Nephron progenitor cell (in vitro differentiated cells): ENCODE results near the gene VPS8.
A peak's percentile ranks its signal among the peaks of the same experiment; 100 is the strongest.

Experiments
- DNase-seq: peaks from one replicate; pipeline ENCODE4 v3.0.0; 2021
- H3K27ac Mint-ChIP-seq: 2 replicates; pipeline ENCODE4 v1.8.0; 2021; ENCODE audit warnings: mild to moderate bottlenecking, moderate library complexity, mixed read lengths
- H3K27me3 Mint-ChIP-seq: 2 replicates; pipeline ENCODE4 v1.8.0; 2021; ENCODE audit warnings: mild to moderate bottlenecking, low read depth, mixed read lengths; ENCODE audit not compliant: poor library complexity
- H3K36me3 Mint-ChIP-seq: 2 replicates; pipeline ENCODE4 v1.8.0; 2021; ENCODE audit warnings: low read depth, mixed read lengths
- H3K4me1 Mint-ChIP-seq: 2 replicates; pipeline ENCODE4 v1.8.0; 2021; ENCODE audit warnings: mixed read lengths
- H3K4me3 Mint-ChIP-seq: 2 replicates; pipeline ENCODE4 v1.8.0; 2021; ENCODE audit warnings: mild to moderate bottlenecking, moderate library complexity, mixed read lengths
- H3K9me3 Mint-ChIP-seq: 2 replicates; pipeline ENCODE4 v1.8.0; 2021; ENCODE audit warnings: mild to moderate bottlenecking, moderate library complexity, mixed read lengths
- CTCF ChIP-seq: fragments of 200-600 bp; sonication (generic); IDR thresholded peaks from 2 replicates; pipeline ENCODE4 v1.5.0; 2021; ENCODE audit warnings: antibody characterized with exemption

Gene VPS8

DNA sequence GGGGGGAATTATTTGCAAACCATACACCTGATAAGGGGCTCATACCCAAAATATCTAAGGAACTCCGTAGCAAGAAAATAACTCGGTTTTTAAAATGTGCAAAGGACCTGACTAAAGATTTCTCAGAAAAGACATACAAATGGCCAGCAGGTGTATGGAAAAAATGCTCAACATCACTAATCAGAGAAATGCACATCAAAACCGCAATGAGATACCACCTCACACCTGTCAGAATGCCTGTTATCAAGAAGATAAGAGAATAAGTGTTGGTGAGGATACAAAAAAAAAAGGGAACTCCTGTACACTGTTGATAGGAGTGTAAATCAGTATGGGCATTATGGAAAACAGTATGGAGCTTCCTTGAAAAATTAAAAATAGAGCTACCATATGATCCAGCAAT lies 251.5 kb downstream of the VPS8 start:
- Mint-ChIP-seq H3K4me1 (peaks cover under 1% of the 10 kb centered on the region), H3K27me3 (peaks cover 2% of the 10 kb centered on the region), H3K27ac (no peak overlapping the region), H3K4me3 (no peak overlapping the region), H3K36me3 (peaks cover 23% of the 10 kb centered on the region), H3K9me3 (peaks cover 35% of the 10 kb centered on the region)
- TF ChIP-seq CTCF = no peak
- no peak for DNase-seq

GRCh38 chr3:185065059-185065458 lies 253.1 kb downstream of the VPS8 start:
- no peak for DNase-seq
- H3K27me3 Mint-ChIP-seq = no peaks in the 10 kb centered on the region
- H3K36me3 Mint-ChIP-seq = peaks cover 12% of the 10 kb centered on the region
- H3K9me3 Mint-ChIP-seq = peaks cover 19% of the 10 kb centered on the region
- no peak overlapping the region for H3K4me3 Mint-ChIP-seq
- peaks cover 13% of the 10 kb centered on the region for H3K4me1 Mint-ChIP-seq
- H3K27ac Mint-ChIP-seq = no peak overlapping the region
- no peak for TF ChIP-seq CTCF

DNA sequence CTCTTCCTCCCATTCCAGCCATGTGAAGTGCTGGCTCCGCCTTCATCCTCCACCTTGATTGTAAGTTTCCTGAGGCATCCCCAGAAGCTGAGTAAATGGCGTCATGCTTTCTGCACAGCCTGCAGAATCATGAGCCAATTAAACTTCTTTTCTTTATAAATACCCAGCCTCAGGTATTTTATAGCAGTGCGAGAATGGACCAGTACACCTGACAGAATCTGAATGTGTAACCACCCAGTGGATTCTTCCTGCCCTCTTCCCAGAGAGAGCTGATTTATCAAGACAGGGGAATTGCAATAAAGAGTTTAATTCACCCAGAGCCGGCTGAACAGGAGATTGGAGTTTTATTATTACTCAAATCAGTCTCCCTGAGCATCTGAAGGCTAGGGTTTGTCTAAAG lies 254.3 kb downstream of the VPS8 start:
- TF ChIP-seq CTCF = no peak
- Mint-ChIP-seq H3K27me3 (no peaks in the 10 kb centered on the region), H3K9me3 (peaks cover 9% of the 10 kb centered on the region), H3K27ac (no peak overlapping the region), H3K4me3 (no peak overlapping the region), H3K4me1 (peaks cover 24% of the 10 kb centered on the region), H3K36me3 (peaks cover 6% of the 10 kb centered on the region)
- DNase-seq = no peak

- peaks cover 3% of the 10 kb centered on the region for H3K9me3 Mint-ChIP-seq
- H3K36me3 Mint-ChIP-seq = no peaks in the 10 kb centered on the region
- no peak for TF ChIP-seq CTCF
- DNase-seq = no peak
- no peak overlapping the region for H3K4me3 Mint-ChIP-seq
- H3K27me3 Mint-ChIP-seq = no peaks in the 10 kb centered on the region
- peaks cover 24% of the 10 kb centered on the region for H3K4me1 Mint-ChIP-seq
- no peak overlapping the region for H3K27ac Mint-ChIP-seq
These were observed 255.2 kb downstream of the VPS8 start for GRCh38 chr3:185067173-185067572.

- peaks cover 3% of the 10 kb centered on the region for H3K9me3 Mint-ChIP-seq
- H3K27me3 Mint-ChIP-seq = no peaks in the 10 kb centered on the region
- H3K4me3 Mint-ChIP-seq = no peak overlapping the region
- no peak overlapping the region for H3K27ac Mint-ChIP-seq
- DNase-seq = peak; percentile 57
- H3K36me3 Mint-ChIP-seq = no peaks in the 10 kb centered on the region
- peak; percentile 29 for TF ChIP-seq CTCF
- H3K4me1 Mint-ChIP-seq = peaks cover 32% of the 10 kb centered on the region
These were observed 257.4 kb downstream of the VPS8 start for GRCh38 chr3:185069037-185070030.
